H9 (cell line): Measurements from ENCODE around the gene EIF2S2. TPM values are rescaled to one million over a fixed set of nuclear protein-coding genes. Genes with fewer than 3 reads are reported as not detected.
A peak's percentile ranks its signal among the peaks of the same experiment; 100 is the strongest.

Source experiments
- DNase-seq: peaks from one replicate; pipeline ENCODE4 v3.0.0-alpha.2; 2017
- H2AFZ ChIP-seq: one replicate; pipeline ENCODE4 v1.6.1; 2013; ENCODE audit warnings: mild to moderate bottlenecking, low read length, control low read depth, moderate library complexity
- H2AK5ac ChIP-seq: 2 replicates; pipeline ENCODE4 v1.6.1; 2013; ENCODE audit warnings: low read length, control low read depth, mixed read lengths; ENCODE audit not compliant: insufficient read length
- H2BK120ac ChIP-seq: one replicate; pipeline ENCODE4 v1.6.1; 2013; ENCODE audit warnings: low read depth, mild to moderate bottlenecking, low read length, control low read depth, inconsistent platforms; ENCODE audit not compliant: poor library complexity, severe bottlenecking
- H2BK12ac ChIP-seq: 2 replicates; pipeline ENCODE4 v1.6.1; 2013; ENCODE audit warnings: low read length, control low read depth, mixed read lengths, low read depth; ENCODE audit not compliant: insufficient read length
- H2BK15ac ChIP-seq: 2 replicates; pipeline ENCODE4 v1.6.1; 2013; ENCODE audit warnings: low read depth, low read length, control low read depth
- H2BK20ac ChIP-seq: one replicate; pipeline ENCODE4 v1.6.1; 2013; ENCODE audit warnings: low read depth, mild to moderate bottlenecking, low read length, control low read depth, inconsistent platforms; ENCODE audit not compliant: poor library complexity, severe bottlenecking
- H2BK5ac ChIP-seq: 2 replicates; pipeline ENCODE4 v1.6.1; 2013; ENCODE audit warnings: low read length, control low read depth, mixed read lengths; ENCODE audit not compliant: insufficient read length
- H3K14ac ChIP-seq: 2 replicates; pipeline ENCODE4 v1.6.1; 2013; ENCODE audit warnings: low read length, control low read depth; ENCODE audit not compliant: insufficient read depth
- H3K18ac ChIP-seq: 2 replicates; pipeline ENCODE4 v1.6.1; 2013; ENCODE audit warnings: low read depth, mild to moderate bottlenecking, mixed read lengths, low read length, control low read depth; ENCODE audit not compliant: insufficient read length
- H3K23ac ChIP-seq: 2 replicates; pipeline ENCODE4 v1.6.1; 2013; ENCODE audit warnings: low read length, control low read depth, mixed read lengths, low read depth; ENCODE audit not compliant: insufficient read length
- H3K23me2 ChIP-seq: 2 replicates; pipeline ENCODE4 v1.6.1; 2013; ENCODE audit warnings: low read depth, mild to moderate bottlenecking, mixed read lengths, low read length, control low read depth; ENCODE audit not compliant: insufficient read length, poor library complexity, severe bottlenecking
- H3K27ac ChIP-seq: 2 replicates; pipeline ENCODE4 v1.5.1; 2013; ENCODE audit warnings: low read length, control low read depth, mixed read lengths, low read depth; ENCODE audit not compliant: insufficient read length
- H3K27me3 ChIP-seq: 2 replicates; pipeline ENCODE4 v1.6.1; 2013; ENCODE audit warnings: low read length, control low read depth, inconsistent platforms; ENCODE audit not compliant: insufficient read depth
- H3K4ac ChIP-seq: 2 replicates; pipeline ENCODE4 v1.6.1; 2013; ENCODE audit warnings: low read depth, mild to moderate bottlenecking, control low read depth, inconsistent platforms, low read length, moderate library complexity
- H3K4me1 ChIP-seq: 2 replicates; pipeline ENCODE4 v1.6.1; 2013; ENCODE audit warnings: low read length, control low read depth, inconsistent platforms; ENCODE audit not compliant: insufficient read depth
- H3K4me2 ChIP-seq: 2 replicates; pipeline ENCODE4 v1.6.1; 2013; ENCODE audit warnings: low read length, control low read depth, mixed read lengths; ENCODE audit not compliant: insufficient read length, insufficient read depth
- H3K56ac ChIP-seq: 2 replicates; pipeline ENCODE4 v1.6.1; 2013; ENCODE audit warnings: low read depth, mild to moderate bottlenecking, mixed read lengths, low read length, control low read depth; ENCODE audit not compliant: insufficient read length
- H3K79me1 ChIP-seq: 2 replicates; pipeline ENCODE4 v1.6.1; 2013; ENCODE audit warnings: low read depth, mild to moderate bottlenecking, moderate library complexity, low read length, control low read depth, inconsistent platforms; ENCODE audit not compliant: insufficient read depth, poor library complexity, severe bottlenecking
- H3K79me2 ChIP-seq: 2 replicates; pipeline ENCODE4 v1.6.1; 2013; ENCODE audit warnings: low read length, control low read depth, inconsistent platforms; ENCODE audit not compliant: insufficient read depth
- H3K9ac ChIP-seq: 2 replicates; pipeline ENCODE4 v1.6.1; 2013; ENCODE audit warnings: low read length, control low read depth, mixed read lengths; ENCODE audit not compliant: insufficient read length; ENCODE audit errors: extremely low read depth
- H3K9me3 ChIP-seq: one replicate; pipeline ENCODE4 v1.6.1; 2013; ENCODE audit warnings: low read depth, low read length, inconsistent platforms; ENCODE audit not compliant: control insufficient read depth
- H3T11ph ChIP-seq: one replicate; pipeline ENCODE4 v1.6.1; 2013; ENCODE audit warnings: mild to moderate bottlenecking, low read length, control low read depth, inconsistent platforms
- H4K20me1 ChIP-seq: one replicate; pipeline ENCODE4 v1.6.1; 2013; ENCODE audit not compliant: control insufficient read depth, insufficient read length, insufficient read depth
- H4K5ac ChIP-seq: 2 replicates; pipeline ENCODE4 v1.6.1; 2013; ENCODE audit warnings: low read depth, mild to moderate bottlenecking, mixed read lengths, low read length, control low read depth; ENCODE audit not compliant: insufficient read length
- H4K8ac ChIP-seq: replicated peaks from 2 replicates; pipeline ENCODE4 v1.6.1; 2013; ENCODE audit warnings: low read length, control low read depth, mixed read lengths, low read depth; ENCODE audit not compliant: insufficient read length
- H4K91ac ChIP-seq: 2 replicates; pipeline ENCODE4 v1.6.1; 2013; ENCODE audit warnings: low read depth, mild to moderate bottlenecking, moderate library complexity, mixed read lengths, low read length, control low read depth; ENCODE audit not compliant: insufficient read length
- H3K27ac Mint-ChIP-seq, 3 experiments: 2 replicates in 2 of 3; 3 replicates in 1 of 3; pipeline ENCODE4 v1.8.0; 2020 to 2021; ENCODE audit warnings: mixed read lengths in 3 of 3, mild to moderate bottlenecking in 1 of 3, moderate library complexity in 1 of 3
- H3K27me3 Mint-ChIP-seq: 2 replicates; pipeline ENCODE4 v1.8.0; 2021; ENCODE audit warnings: low read depth, mild to moderate bottlenecking, moderate library complexity, mixed read lengths
- H3K36me3 Mint-ChIP-seq, 3 experiments: 2 replicates in 2 of 3; 3 replicates in 1 of 3; pipeline ENCODE4 v1.8.0; 2020 to 2021; ENCODE audit warnings: low read depth in 3 of 3, mixed read lengths in 3 of 3; ENCODE audit not compliant: insufficient read depth in 1 of 3
- H3K4me1 Mint-ChIP-seq, 2 experiments: 2 replicates each; pipeline ENCODE4 v1.8.0; 2020; ENCODE audit warnings: mixed read lengths in 2 of 2
- H3K4me3 Mint-ChIP-seq, 2 experiments: 2 replicates in 1 of 2; 3 replicates in 1 of 2; pipeline ENCODE4 v1.8.0; 2020 to 2021; ENCODE audit warnings: mild to moderate bottlenecking in 2 of 2, mixed read lengths in 2 of 2, moderate library complexity in 1 of 2
- H3K9me3 Mint-ChIP-seq, 2 experiments: 2 replicates in 1 of 2; 3 replicates in 1 of 2; pipeline ENCODE4 v1.8.0; 2020; ENCODE audit warnings: mild to moderate bottlenecking in 2 of 2, mixed read lengths in 2 of 2, moderate library complexity in 1 of 2
- WGBS: extraction: QIAGEN DNeasy Blood & Tissue Kit; methylation state at CpG from one replicate; pipeline ENCODE4 v1.1.7; 2013; ENCODE audit warnings: missing lambda C conversion rate, low lambda C conversion rate, mixed read lengths; ENCODE audit not compliant: insufficient read length; ENCODE audit errors: extremely low coverage; 5-methylcytosine and 5-hydroxymethylcytosine counted together
- total RNA-seq: library from RNA; stranded (reverse); gene quantifications from 2 replicates; pipeline ENCODE4 v1.2.1, GENCODE V29; 2021
- TF ChIP-seq, protein P1 (sequence below): fragments of 200-600 bp; sonication (generic); conservative IDR thresholded peaks from 3 replicates; pipeline ENCODE4 v1.8.0; 2021; ENCODE audit warnings: antibody characterized with exemption, mild to moderate bottlenecking

Gene EIF2S2
- total RNA-seq, 1 experiment from 2014 or later, result 188 TPM

DNA sequence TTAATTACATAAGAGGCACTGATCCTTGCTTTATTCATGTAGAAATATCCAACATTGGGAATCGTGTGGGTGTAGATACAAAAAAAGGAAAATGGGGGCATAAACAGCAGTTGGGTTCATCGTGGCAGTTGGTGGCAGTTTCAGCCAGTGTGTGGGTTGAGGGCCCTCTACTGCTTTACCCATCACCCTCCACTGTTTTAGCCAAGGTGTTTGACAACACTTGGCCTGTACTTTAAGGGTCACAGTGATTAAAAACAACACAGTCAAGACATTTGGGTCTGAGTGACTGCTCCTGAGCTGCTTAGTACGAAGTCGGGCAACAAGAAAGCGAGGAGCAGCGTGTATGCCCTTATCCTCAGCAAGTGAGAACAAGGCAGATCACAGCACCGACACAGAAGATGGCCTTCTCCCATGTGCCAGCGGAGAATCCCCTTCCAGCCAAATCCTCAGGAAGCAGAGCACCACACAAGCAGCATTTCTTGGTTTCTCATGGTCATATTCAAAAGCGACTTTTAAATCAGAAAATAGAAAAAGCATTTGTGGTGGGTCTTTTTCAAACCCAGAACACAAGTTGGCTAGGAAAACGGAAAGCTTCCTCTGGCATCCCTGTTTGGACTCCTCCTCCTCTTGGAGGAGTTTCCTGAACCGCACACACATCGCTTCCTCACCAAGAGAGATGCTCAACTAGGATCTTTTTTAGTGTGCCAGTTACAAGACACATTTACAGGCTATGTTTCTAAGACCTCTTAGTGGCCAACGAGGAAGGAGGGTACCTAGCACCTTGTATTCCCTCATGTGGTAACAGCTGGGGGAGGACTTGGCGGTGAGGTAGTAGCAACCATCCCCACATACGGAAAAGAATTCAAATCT is 23.5 kb downstream of the EIF2S2 start:
- Histone ChIP-seq H4K91ac (no peak overlapping the region), H2BK12ac (no peak overlapping the region), H3K4ac (no peak overlapping the region), H2BK5ac (no peak overlapping the region), H2AK5ac (no peak overlapping the region), H4K8ac (no peak overlapping the region), H3K9me3 (no peaks in the 10 kb centered on the region), H3K79me2 (no peaks in the 10 kb centered on the region), H3K56ac (no peak overlapping the region), H3K14ac (no peak overlapping the region), H4K20me1 (no peaks in the 10 kb centered on the region), H3K23ac (no peak overlapping the region), H3K4me2 (no peak overlapping the region), H3K18ac (no peak overlapping the region), H3T11ph (no peak overlapping the region), H2BK15ac (no peak overlapping the region), H3K27ac (no peak overlapping the region), H3K9ac (no peak overlapping the region), H3K79me1 (no peaks in the 10 kb centered on the region), H3K27me3 (no peaks in the 10 kb centered on the region), H3K23me2 (no peaks in the 10 kb centered on the region), H2BK20ac (no peak overlapping the region), H4K5ac (no peak overlapping the region), H2BK120ac (no peak overlapping the region), H2AFZ (no peak overlapping the region), H3K4me1 (no peaks in the 10 kb centered on the region)
- no peak for DNase-seq
- Mint-ChIP-seq H3K27me3 (no peaks in the 10 kb centered on the region), H3K36me3 (peaks cover 36 to 80% (median 53%) of the 10 kb centered on the region in 3 experiments), H3K4me1 (no peaks in the 10 kb centered on the region), H3K4me3 (no peak overlapping the region), H3K27ac (peak overlapping the region in 2 of 3 experiments; percentile 5 to 62; a peak in 3 of 7 replicates), H3K9me3 (no peaks in the 10 kb centered on the region)
- TF ChIP-seq, protein P1, sequence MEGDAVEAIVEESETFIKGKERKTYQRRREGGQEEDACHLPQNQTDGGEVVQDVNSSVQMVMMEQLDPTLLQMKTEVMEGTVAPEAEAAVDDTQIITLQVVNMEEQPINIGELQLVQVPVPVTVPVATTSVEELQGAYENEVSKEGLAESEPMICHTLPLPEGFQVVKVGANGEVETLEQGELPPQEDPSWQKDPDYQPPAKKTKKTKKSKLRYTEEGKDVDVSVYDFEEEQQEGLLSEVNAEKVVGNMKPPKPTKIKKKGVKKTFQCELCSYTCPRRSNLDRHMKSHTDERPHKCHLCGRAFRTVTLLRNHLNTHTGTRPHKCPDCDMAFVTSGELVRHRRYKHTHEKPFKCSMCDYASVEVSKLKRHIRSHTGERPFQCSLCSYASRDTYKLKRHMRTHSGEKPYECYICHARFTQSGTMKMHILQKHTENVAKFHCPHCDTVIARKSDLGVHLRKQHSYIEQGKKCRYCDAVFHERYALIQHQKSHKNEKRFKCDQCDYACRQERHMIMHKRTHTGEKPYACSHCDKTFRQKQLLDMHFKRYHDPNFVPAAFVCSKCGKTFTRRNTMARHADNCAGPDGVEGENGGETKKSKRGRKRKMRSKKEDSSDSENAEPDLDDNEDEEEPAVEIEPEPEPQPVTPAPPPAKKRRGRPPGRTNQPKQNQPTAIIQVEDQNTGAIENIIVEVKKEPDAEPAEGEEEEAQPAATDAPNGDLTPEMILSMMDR, result no peak
- WGBS, result no CpG with 5 or more reads among the region's 15 CpGs
